IPS-20b (cell line): ENCODE results near the gene ONECUT3.

Experiments
- H3K27ac ChIP-seq: one replicate; pipeline ENCODE4 v1.5.1; 2013; ENCODE audit warnings: low read length
- H3K27me3 ChIP-seq: 2 replicates; pipeline ENCODE4 v1.6.1; 2013; ENCODE audit warnings: mild to moderate bottlenecking, low read length, inconsistent platforms; ENCODE audit not compliant: insufficient read depth
- H3K36me3 ChIP-seq: 2 replicates; pipeline ENCODE4 v1.6.1; 2013; ENCODE audit warnings: low read depth, mild to moderate bottlenecking, inconsistent platforms, low read length, moderate library complexity; ENCODE audit not compliant: insufficient read depth
- H3K4me1 ChIP-seq: 2 replicates; pipeline ENCODE4 v1.6.1; 2013; ENCODE audit warnings: mild to moderate bottlenecking, control low read depth, inconsistent platforms, low read length, moderate library complexity; ENCODE audit not compliant: insufficient read depth
- H3K4me3 ChIP-seq: 2 replicates; pipeline ENCODE4 v1.5.1; 2013; ENCODE audit warnings: mild to moderate bottlenecking, low read length, inconsistent platforms
- H3K9ac ChIP-seq: 2 replicates; pipeline ENCODE4 v1.6.1; 2013; ENCODE audit warnings: low read depth, mild to moderate bottlenecking, inconsistent platforms, low read length, moderate library complexity
- H3K9me3 ChIP-seq: 2 replicates; pipeline ENCODE4 v1.6.1; 2013; ENCODE audit warnings: mild to moderate bottlenecking, low read depth, low read length, inconsistent platforms; ENCODE audit not compliant: insufficient read depth

Gene ONECUT3

GRCh38 chr19:1777149-1777548 is 23.8 kb downstream of the ONECUT3 start:
- Histone ChIP-seq H3K27ac (no peak overlapping the region), H3K9ac (no peak overlapping the region), H3K4me1 (peaks cover 2% of the 10 kb centered on the region; the same call in 1 of the 2 replicates), H3K4me3 (no peak overlapping the region), H3K27me3 (peaks cover 92% of the 10 kb centered on the region), H3K36me3 (no peaks in the 10 kb centered on the region), H3K9me3 (peaks cover 3% of the 10 kb centered on the region; the same call in 1 of the 2 replicates)

- H3K4me1 ChIP-seq: peaks cover 2% of the 10 kb centered on the region; the same call in 1 of the 2 replicates
- peaks cover 94% of the 10 kb centered on the region for H3K27me3 ChIP-seq
- no peak overlapping the region for H3K9ac ChIP-seq
- H3K27ac ChIP-seq: no peak overlapping the region
- no peaks in the 10 kb centered on the region for H3K36me3 ChIP-seq
- H3K4me3 ChIP-seq: no peak overlapping the region
- peaks cover 3% of the 10 kb centered on the region; the same call in 1 of the 2 replicates for H3K9me3 ChIP-seq
These were observed 26.3 kb downstream of the ONECUT3 start for GRCh38 chr19:1779574-1779973.

DNA sequence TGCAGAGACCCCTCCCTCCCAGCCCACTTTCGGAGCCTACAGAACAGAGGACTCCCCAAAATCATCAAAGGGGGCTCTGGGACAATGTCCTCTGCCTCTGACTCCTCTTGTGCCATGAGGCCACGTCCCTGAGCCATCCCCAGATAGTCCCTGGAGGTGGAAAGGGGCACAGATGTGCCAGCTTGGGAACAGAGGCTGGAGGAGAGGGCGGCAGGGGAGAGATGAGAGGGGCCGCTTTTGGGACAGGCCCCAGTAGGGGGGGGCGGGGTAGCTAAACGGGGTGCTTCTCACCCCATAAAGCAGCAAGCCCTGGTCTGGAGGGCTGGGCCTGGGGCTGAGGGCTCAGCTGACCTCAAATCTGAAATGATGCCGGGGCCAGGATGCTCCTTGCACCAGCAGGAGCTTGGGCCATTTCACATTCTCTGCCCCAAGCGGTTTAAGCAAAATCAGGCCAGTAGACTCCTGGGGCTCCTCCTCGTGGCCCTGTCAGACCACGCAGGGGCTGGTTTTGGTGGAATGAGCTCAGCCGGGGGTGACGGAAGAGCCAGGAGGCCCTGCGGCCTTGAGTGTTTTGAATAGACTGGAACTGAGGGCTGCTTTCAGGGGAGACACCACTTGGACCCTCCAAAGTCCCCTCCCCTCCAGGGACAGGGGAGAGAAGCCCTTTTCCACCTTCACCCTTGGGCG is 27.1 kb downstream of the ONECUT3 start:
- peaks cover 2% of the 10 kb centered on the region; the same call in 1 of the 2 replicates for H3K4me1 ChIP-seq
- no peaks in the 10 kb centered on the region for H3K36me3 ChIP-seq
- H3K27ac ChIP-seq: no peak overlapping the region
- H3K9me3 ChIP-seq: peaks cover 3% of the 10 kb centered on the region; the same call in 1 of the 2 replicates
- peaks cover 86% of the 10 kb centered on the region for H3K27me3 ChIP-seq
- H3K9ac ChIP-seq: no peak overlapping the region
- H3K4me3 ChIP-seq: no peak overlapping the region

GRCh38 chr19:1782521-1782920 is 29.2 kb downstream of the ONECUT3 start:
- H3K9me3 ChIP-seq: peaks cover 3% of the 10 kb centered on the region; the same call in 1 of the 2 replicates
- no peak overlapping the region for H3K4me3 ChIP-seq
- peaks cover 2% of the 10 kb centered on the region; the same call in 1 of the 2 replicates for H3K4me1 ChIP-seq
- no peak overlapping the region for H3K27ac ChIP-seq
- H3K9ac ChIP-seq: no peak overlapping the region
- no peaks in the 10 kb centered on the region for H3K36me3 ChIP-seq
- H3K27me3 ChIP-seq: peaks cover 69% of the 10 kb centered on the region

GRCh38 chr19:1783354-1783753 is 30.0 kb downstream of the ONECUT3 start:
- peaks cover 2% of the 10 kb centered on the region; the same call in 1 of the 2 replicates for H3K4me1 ChIP-seq
- H3K27ac ChIP-seq: no peak overlapping the region
- peaks cover 3% of the 10 kb centered on the region; the same call in 1 of the 2 replicates for H3K9me3 ChIP-seq
- no peak overlapping the region for H3K9ac ChIP-seq
- no peaks in the 10 kb centered on the region for H3K36me3 ChIP-seq
- H3K27me3 ChIP-seq: peaks cover 66% of the 10 kb centered on the region
- no peak overlapping the region for H3K4me3 ChIP-seq

- Histone ChIP-seq H3K9me3 (peaks cover 3% of the 10 kb centered on the region; the same call in 1 of the 2 replicates), H3K27me3 (peaks cover 66% of the 10 kb centered on the region), H3K4me1 (peaks cover 2% of the 10 kb centered on the region; the same call in 1 of the 2 replicates), H3K36me3 (no peaks in the 10 kb centered on the region), H3K27ac (no peak overlapping the region), H3K4me3 (no peak overlapping the region), H3K9ac (no peak overlapping the region)
These were observed 30.6 kb downstream of the ONECUT3 start for GRCh38 chr19:1783874-1784273.

DNA sequence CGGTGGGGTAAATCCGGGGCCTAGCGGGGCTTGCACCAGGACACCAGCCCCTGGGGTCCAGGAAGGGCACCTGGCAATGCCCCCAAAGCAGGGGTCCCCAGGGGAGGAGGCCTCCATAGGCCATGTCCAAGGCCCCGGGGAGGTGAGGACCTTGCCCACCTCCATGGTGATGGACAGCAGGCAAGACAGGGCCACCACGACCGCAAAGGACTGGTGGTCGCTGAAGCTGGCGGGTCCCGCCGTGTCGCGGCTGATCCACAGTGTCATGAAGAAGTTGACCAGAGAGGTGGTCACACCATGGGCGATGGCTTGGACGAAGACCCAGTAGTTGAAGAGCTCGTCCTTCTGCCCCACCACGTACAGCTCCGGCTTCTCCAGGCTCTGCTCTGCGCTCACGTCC is 32.0 kb downstream of the ONECUT3 start:
- peaks cover 3% of the 10 kb centered on the region; the same call in 1 of the 2 replicates for H3K9me3 ChIP-seq
- H3K4me3 ChIP-seq: no peak overlapping the region
- no peak overlapping the region for H3K27ac ChIP-seq
- no peaks in the 10 kb centered on the region for H3K36me3 ChIP-seq
- no peaks in the 10 kb centered on the region for H3K4me1 ChIP-seq
- no peak overlapping the region for H3K9ac ChIP-seq
- peaks cover 59% of the 10 kb centered on the region for H3K27me3 ChIP-seq

GRCh38 chr19:1786668-1787067 is 33.4 kb downstream of the ONECUT3 start:
- Histone ChIP-seq H3K4me1 (no peaks in the 10 kb centered on the region), H3K9me3 (peaks cover under 1% of the 10 kb centered on the region; the same call in 1 of the 2 replicates), H3K4me3 (no peak overlapping the region), H3K9ac (no peak overlapping the region), H3K27me3 (peaks cover 48% of the 10 kb centered on the region), H3K27ac (no peak overlapping the region), H3K36me3 (no peaks in the 10 kb centered on the region)

- peaks cover 44% of the 10 kb centered on the region for H3K27me3 ChIP-seq
- no peaks in the 10 kb centered on the region for H3K36me3 ChIP-seq
- no peak overlapping the region for H3K4me3 ChIP-seq
- H3K27ac ChIP-seq: no peak overlapping the region
- H3K9ac ChIP-seq: no peak overlapping the region
- no peaks in the 10 kb centered on the region for H3K9me3 ChIP-seq
- H3K4me1 ChIP-seq: no peaks in the 10 kb centered on the region
These were observed 33.8 kb downstream of the ONECUT3 start for GRCh38 chr19:1787116-1787515.

- H3K4me3 ChIP-seq: peak overlapping the region; percentile 43; the same call in 1 of the 2 replicates
These were observed 36.1 kb downstream of the ONECUT3 start for GRCh38 chr19:1789261-1790041.

DNA sequence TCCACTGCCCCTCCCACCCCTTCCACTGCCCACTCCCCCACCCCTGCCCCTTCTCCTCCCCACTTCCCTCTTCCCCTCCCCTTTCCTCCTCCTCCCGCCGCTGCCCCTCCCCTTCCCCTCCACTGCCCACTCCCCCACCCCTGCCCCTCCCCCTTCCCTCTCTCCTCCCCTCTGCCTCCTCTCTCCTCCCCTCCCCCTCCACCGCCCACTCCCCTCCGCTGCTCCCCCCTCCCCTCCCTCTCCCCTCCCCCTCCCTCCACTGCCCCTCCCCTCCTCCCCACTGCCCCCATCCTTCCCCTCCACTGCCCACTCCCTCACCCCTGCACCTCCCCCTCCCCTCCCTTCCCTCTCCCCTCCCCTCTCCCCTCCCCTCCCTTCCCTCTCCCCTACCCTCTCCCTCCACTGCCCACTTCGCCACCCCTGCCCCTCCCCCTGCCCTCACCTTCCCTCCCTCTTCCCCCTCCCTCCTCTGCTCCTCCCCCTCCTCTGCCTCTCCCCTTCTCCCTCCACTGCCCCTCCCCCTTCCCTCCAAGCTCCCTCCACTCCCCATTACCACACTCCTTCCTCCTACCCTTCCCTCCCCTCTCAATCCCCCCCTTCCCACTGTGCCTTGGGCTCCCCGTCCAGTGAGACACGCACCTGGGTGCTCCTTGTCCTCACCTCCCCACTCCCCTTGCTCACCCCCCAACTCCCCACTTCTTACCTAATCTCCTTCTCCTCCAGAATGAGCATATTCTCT is 36.9 kb downstream of the ONECUT3 start:
- H3K27me3 ChIP-seq: peaks cover 22% of the 10 kb centered on the region
- H3K27ac ChIP-seq: no peak overlapping the region
- no peak overlapping the region for H3K4me3 ChIP-seq

More at GRCh38 chr19:1789261-1790041, 36.1 kb downstream of the ONECUT3 start:
- Histone ChIP-seq H3K9me3 (no peaks in the 10 kb centered on the region), H3K36me3 (no peaks in the 10 kb centered on the region), H3K27me3 (peaks cover 22% of the 10 kb centered on the region), H3K27ac (no peak overlapping the region), H3K9ac (no peak overlapping the region), H3K4me1 (peaks cover 2% of the 10 kb centered on the region)

More for the DNA sequence above, 36.9 kb downstream of the ONECUT3 start:
- no peaks in the 10 kb centered on the region for H3K36me3 ChIP-seq
- H3K9ac ChIP-seq: no peak overlapping the region
- peaks cover 5% of the 10 kb centered on the region for H3K4me1 ChIP-seq
- no peaks in the 10 kb centered on the region for H3K9me3 ChIP-seq
